Measurements from ENCODE around the gene MAMDC4. TPM values are rescaled to one million over a fixed set of nuclear protein-coding genes. Genes with fewer than 3 reads are reported as not detected.
"Not testable (repeated sequence)": the region's sequence is repeated elsewhere in the genome, so short reads cannot be mapped to it uniquely, and the experiment has no call there.

The MAMDC4 gene
- total RNA-seq, 1 donor from 2014 or later, result 1.6 TPM

- no peak for DNase-seq (ENCODE audit: low spot score)
Measured at GRCh38 chr9:136824496-136825225, 27.5 kb upstream of the MAMDC4 start.

- DNase-seq (ENCODE audit: low spot score), result no peak
Measured at GRCh38 chr9:136825295-136826187, 26.6 kb upstream of the MAMDC4 start.

GRCh38 chr9:136826188-136826541, 26.0 kb upstream of the MAMDC4 start:
- no peak for DNase-seq (ENCODE audit: low spot score)

GRCh38 chr9:136826703-136827582, 25.2 kb upstream of the MAMDC4 start:
- DNase-seq (ENCODE audit: low spot score), result no peak

- no peak for DNase-seq (ENCODE audit: low spot score)
Measured at GRCh38 chr9:136827794-136828473, 24.2 kb upstream of the MAMDC4 start.

GRCh38 chr9:136828474-136829140, 23.5 kb upstream of the MAMDC4 start:
- DNase-seq (ENCODE audit: low spot score), result no peak

GRCh38 chr9:136829412-136829811, 22.7 kb upstream of the MAMDC4 start:
- DNase-seq (ENCODE audit: low spot score), result no peak

GRCh38 chr9:136829981-136830885, 21.9 kb upstream of the MAMDC4 start:
- DNase-seq (ENCODE audit: low spot score), result no peak

GRCh38 chr9:136831002-136831719, 21.0 kb upstream of the MAMDC4 start:
- DNase-seq (ENCODE audit: low spot score), result no peak

GRCh38 chr9:136831720-136832104, 20.4 kb upstream of the MAMDC4 start:
- DNase-seq (ENCODE audit: low spot score), result no peak

GRCh38 chr9:136832581-136832980, 19.6 kb upstream of the MAMDC4 start:
- no peak for DNase-seq (ENCODE audit: low spot score)

- not testable (repeated sequence) for DNase-seq (ENCODE audit: low spot score)
Measured at GRCh38 chr9:136833381-136834048, 18.6 kb upstream of the MAMDC4 start.

- no peak for DNase-seq (ENCODE audit: low spot score)
Measured at GRCh38 chr9:136835162-136835931, 16.8 kb upstream of the MAMDC4 start.

GRCh38 chr9:136835932-136836904, 15.9 kb upstream of the MAMDC4 start:
- no peak for DNase-seq (ENCODE audit: low spot score)

- DNase-seq (ENCODE audit: low spot score), result no peak
Measured at GRCh38 chr9:136837146-136837855, 14.8 kb upstream of the MAMDC4 start.

All from mesenteric fat pad (tissue), 1 donor.